ENCODE results near the gene XRCC6.

The XRCC6 gene

DNA sequence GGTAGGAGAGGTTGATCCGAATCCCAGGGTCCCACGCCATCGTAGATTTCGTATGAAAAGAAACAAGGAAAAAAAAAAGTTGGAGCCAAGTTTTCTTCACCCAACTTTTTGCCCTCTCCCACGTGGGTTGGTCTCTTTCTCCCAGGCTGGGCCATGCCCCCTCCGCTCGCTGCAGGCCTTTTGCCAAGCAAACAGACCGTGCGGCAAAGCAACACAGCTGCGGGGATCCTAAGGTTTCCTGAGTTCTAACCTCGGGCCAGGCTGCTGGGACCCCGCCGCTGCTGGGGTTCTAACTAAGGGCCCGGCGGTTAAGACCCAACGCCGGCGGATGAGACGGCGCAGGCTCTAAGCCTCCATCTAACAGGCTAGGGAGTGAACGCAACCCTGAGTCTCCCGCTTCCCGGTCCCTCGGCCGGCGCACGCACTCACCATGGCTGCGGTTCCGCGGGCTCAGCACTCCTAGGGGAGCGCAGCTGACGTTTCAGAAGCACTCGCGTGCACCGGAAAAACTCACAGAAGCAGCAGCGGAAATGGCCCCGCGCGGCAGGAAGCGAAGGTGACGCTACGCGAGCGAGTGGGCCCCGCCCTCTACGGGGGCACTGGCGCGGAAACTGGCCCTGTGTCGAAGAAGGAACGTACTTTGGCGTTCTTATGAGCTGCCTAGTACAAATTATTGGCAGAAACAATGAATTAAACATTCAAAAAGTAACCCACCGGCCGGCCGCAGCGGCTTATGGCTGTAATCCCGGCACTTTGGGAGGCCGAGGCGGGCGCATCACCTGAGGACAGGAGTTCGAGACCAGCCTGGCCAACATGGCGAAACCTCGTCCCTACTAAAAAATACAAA, 67.5 kb downstream of the XRCC6 start, which contains the start of gene SNU13:
Gene SNU13 (minus strand): TSS at position 503 of the 847 bp plus-strand sequence. CDS start 71 bp downstream, at position 432.
- DNase-seq: peak; percentile 94

DNA sequence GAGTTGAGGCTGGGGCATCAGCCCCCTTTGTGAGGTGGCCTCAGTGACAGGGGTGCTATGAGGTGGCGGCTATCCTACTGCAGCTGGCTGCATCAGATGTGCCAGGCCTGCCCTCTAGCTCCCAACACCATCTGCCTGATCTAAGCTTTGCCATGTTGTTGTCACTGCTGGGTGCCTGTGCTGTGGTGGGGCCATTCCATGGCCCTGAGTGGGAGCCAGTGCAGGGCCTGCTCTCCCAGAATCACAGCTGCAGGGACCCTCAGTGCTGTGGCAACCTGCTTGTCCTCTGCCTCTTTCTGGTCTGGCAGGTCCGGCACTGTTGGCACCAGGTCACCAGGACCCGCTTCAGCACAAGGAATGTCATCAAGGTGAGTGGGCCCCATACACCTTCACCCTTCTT, 69.4 kb downstream of the XRCC6 start:
- DNase-seq: no peak

DNA sequence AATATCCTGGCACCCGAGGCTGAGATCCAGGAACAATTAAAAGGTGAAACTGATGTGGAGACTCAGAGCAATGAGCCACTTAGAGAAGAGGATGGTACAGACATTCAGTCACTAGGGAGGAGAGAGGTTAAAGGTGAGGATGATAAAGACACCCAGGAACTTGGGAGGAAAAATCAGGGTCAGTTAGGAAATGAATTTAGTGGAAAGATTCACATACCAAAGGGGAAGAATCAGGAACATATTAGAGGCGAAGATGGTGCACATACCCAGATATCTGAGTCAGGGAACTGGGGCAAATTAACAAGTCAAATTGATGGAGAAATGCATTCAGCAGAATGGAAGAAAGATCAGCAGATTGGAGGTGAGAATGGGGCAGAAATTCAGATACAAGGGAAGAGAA, 74.1 kb downstream of the XRCC6 start:
- no peak for DNase-seq

DNA sequence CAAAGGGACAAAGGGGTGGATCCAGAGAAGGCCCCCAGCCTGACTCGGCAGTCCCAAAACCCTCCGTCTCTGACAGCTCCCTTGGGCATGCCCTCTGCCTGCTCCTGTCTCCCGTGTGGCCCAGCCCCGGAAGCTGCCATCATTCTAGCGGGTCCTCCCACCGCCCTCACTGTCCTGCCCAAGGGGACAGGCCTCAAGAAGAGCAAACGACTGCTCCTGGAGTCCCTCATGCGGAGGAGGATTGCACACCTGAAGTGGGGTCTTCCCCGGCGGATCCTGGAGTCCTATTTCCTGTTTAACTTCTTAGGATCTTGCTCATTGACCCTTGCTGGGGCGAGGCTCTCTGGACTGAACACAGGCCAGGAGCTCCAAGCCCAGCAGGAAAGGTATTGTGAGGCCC, 75.6 kb downstream of the XRCC6 start:
- DNase-seq: no peak

DNA sequence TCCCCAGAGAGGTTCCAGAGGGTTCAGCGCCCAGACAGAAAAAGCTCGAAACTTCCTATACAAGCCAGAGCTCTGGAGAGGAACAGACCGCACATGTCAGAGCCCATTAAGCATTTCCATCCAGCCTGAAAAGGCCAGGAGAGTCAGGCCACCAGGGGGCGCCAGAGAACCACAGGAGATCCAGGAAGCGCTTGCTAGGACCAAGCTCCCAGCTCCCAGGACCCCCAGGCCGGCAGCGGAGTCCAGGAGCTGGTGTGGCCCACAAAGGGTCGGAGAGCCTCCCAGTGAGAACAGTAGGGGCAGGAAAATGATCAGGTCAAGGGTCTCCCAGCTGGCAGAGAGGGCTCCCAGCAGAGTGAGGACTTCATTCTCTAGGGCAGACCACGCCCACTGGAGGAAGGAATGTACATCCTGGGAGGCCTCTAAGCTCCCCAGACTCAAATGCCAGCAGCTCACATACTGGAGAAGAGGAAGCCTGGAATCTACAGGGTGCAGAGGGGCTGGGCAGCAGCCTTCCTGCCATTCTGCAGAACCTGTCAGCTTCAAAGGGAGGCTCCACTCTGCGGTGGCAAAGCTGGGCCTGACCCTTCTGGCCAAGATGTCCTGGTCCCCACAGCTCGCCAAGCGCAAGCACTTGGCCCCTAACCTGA, 76.2 kb downstream of the XRCC6 start:
- peak; percentile 71 for DNase-seq

DNA sequence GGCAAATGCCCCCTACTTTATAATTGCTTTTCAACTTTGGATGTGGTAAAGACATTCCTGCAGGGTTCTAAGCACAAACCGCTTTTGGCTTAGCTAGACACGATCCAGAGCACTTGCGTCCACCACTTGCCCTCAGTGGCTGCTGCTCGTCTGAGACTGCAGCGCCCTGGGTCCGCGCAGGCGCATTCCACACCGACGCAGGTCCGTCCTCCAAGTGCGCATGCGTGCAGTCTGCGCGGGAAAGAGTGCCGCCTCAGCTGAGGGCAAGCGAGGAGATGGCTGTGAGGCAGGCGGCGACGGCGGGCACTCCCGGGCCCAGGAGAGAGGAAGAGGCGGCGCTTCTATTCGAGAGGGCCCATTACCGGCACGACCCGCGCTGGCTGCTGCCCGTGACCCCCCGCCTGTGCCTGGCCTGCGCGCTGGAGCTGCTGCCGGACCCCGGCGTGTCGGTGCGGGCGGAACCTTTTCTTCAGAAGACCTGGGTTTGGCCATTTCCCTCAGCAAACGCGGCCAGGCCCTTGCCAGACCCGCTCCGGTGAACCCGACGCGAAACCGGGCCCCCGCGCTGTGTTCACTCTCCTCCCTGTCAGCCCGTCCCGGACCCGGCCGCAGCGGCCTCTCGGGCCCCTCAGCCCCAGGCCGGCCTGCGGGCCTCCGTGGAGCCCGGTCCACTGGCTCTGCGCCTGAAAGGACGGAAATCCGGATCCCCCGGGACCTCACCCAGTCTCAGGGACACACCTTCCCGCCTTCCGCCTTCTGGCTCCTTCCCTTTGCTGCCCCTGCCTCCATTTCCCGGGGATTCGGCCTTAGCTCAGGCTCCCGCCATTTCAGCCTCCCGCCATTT, 78.4 kb downstream of the XRCC6 start, which contains the start of gene MEI1:
Gene MEI1 (plus strand): TSS at position 240 of the 844 bp plus-strand sequence. CDS start 36 bp downstream, at position 276.
- DNase-seq: no peak

DNA sequence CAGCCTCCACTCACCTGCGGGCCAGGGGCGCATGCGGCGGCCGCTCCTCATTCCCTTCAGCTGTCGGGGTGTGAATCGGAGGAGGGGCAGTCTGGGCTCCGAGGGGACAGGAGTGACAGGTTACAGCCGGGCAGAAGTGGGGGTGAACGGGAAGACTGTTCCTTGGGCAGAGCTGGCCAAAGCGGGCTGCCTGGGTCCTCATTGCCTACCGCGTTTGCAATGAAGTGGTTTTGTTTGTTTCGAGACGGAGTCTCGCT, 78.9 kb downstream of the XRCC6 start:
- no peak for DNase-seq

DNA sequence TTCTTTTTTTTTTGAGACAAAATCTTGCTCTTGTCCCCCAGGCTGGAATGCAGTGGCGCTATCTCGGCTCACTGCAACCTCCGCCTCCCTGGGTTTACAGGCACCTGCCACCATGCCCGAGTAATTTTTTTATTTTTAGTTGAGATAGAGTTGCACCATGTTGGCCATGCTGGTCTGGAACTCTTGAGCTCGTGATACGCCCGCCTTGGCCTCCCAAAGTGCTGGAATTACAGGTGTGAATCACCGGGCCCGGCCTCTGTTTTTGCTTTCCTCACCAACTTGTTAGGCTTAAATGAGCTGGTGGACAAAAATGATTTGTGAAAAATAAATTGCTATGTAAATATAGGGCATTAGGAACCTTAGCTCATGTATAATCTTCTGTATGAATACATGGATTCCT, 81.7 kb downstream of the XRCC6 start:
- no peak for DNase-seq

DNA sequence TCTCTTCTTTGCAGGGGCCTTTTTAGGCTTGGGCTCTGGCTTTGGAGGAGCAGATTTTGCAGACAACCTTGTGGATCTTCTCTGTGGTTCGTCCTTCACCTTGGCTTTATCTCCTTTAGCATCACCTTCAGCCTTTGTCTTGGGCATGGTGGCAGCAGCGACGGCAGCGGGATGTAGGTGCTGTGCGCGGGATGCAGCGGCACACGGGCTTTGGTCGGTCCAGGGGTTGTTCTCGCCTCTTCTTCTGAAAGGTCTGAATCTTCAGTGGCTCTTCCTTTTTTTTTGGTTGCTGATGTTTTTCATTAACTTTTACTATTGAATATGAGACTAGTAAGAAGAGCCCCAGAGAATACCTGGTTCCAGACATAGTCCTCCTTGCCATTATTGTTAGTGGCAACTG, 88.2 kb downstream of the XRCC6 start:
- no peak for DNase-seq

DNA sequence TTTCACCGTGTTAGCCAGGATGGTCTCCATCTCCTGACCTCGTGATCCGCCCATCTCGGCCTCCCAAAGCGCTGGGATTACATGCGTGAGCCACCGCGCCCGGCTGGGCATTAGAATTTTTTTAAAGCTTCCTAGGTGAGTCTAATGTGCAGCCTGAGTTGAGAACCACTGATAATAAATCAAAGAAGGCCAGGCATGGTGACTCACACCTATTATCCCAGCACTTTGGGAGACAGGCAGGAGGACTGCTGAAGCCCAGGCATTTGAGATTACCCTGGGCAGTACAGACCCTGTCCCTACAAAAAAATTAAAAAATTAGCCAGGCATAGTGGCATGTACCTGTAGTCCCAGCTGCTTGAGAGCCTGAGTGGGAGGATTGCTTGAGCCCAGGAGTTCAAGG, 91.9 kb downstream of the XRCC6 start:
- DNase-seq: no peak
